ENCODE data around the gene TMEM184A.

TMEM184A gene

GRCh38 chr7:1537535-1538412 is 18.2 kb downstream of the TMEM184A start:
- H3K36me3 ChIP-seq: peaks cover 29 to 50% (median 34%) of the 10 kb centered on the region in 3 donors
- peak overlapping the region; percentile 62 to 76 for H3K4me3 ChIP-seq

GRCh38 chr7:1536743-1537534 is 19.1 kb downstream of the TMEM184A start:
- Histone ChIP-seq H3K4me3 (peak overlapping the region; percentile 62 to 76), H3K4me1 (peaks cover 21 to 74% (median 60%) of the 10 kb centered on the region in 4 donors), H3K36me3 (peaks cover 22 to 41% (median 25%) of the 10 kb centered on the region in 3 donors), H3K9me3 (no peaks in the 10 kb centered on the region), H3K27me3 (no peaks in the 10 kb centered on the region), H3K27ac (peak overlapping the region; percentile 99 to 100)
- DNase-seq: peak; percentile 97 to 99
- TF ChIP-seq CTCF (IDR thresholded peaks at IDR 0.05): peak in 1 of 2 experiments; percentile 5
- intact Hi-C loops (cut with DNase I; ENCODE audit: low total_unique reads): loop anchor here (2.0 kb wide), 1 partner anchor 32 kb away; the partner anchor contains the start of gene INTS1

More at GRCh38 chr7:1537535-1538412, 18.2 kb downstream of the TMEM184A start:
- Histone ChIP-seq H3K4me1 (peaks cover 21 to 69% (median 54%) of the 10 kb centered on the region in 4 donors), H3K27ac (peak overlapping the region; percentile 99 to 100), H3K9me3 (no peaks in the 10 kb centered on the region), H3K27me3 (no peaks in the 10 kb centered on the region)
- intact Hi-C loops (cut with DNase I; ENCODE audit: low total_unique reads): loop anchor here (2.0 kb wide), 1 partner anchor 33 kb away; the partner anchor contains the start of gene INTS1
- peak; percentile 95 to 99 for DNase-seq
- TF ChIP-seq CTCF (IDR thresholded peaks at IDR 0.05): no peak

- TF ChIP-seq CTCF (IDR thresholded peaks at IDR 0.05): no peak
- no peaks in the 10 kb centered on the region for H3K9me3 ChIP-seq
- peaks cover 21 to 76% (median 63%) of the 10 kb centered on the region in 4 donors for H3K4me1 ChIP-seq
- no peak for DNase-seq
- H3K4me3 ChIP-seq: peak overlapping the region; percentile 62 to 76
- H3K27ac ChIP-seq: peak overlapping the region; percentile 99 to 100
- intact Hi-C loops (cut with DNase I; ENCODE audit: low total_unique reads): loop anchor here (2.0 kb wide), 1 partner anchor 32 kb away; the partner anchor contains the start of gene INTS1
- peaks cover 20 to 36% (median 21%) of the 10 kb centered on the region in 3 donors for H3K36me3 ChIP-seq
- no peaks in the 10 kb centered on the region for H3K27me3 ChIP-seq
Measured at GRCh38 chr7:1536455-1536742, 19.6 kb downstream of the TMEM184A start.

- intact Hi-C loops (cut with DNase I; ENCODE audit: low total_unique reads): loop anchor here (2.0 kb wide), 1 partner anchor 31 kb away; the partner anchor contains the start of gene INTS1
- Histone ChIP-seq H3K4me1 (peaks cover 21 to 76% (median 63%) of the 10 kb centered on the region in 4 donors), H3K9me3 (no peaks in the 10 kb centered on the region), H3K4me3 (peak overlapping the region in 1 of 2 donors; percentile 76), H3K27me3 (no peaks in the 10 kb centered on the region), H3K27ac (peak overlapping the region; percentile 99 to 100), H3K36me3 (peaks cover 15 to 31% (median 15%) of the 10 kb centered on the region in 3 donors)
- peak in 1 of 2 donors; percentile 76 for DNase-seq
- no peak for TF ChIP-seq CTCF (IDR thresholded peaks at IDR 0.05)
Measured at GRCh38 chr7:1535701-1536454, 20.1 kb downstream of the TMEM184A start.

GRCh38 chr7:1535100-1535458 is 20.9 kb downstream of the TMEM184A start:
- intact Hi-C loops (cut with DNase I; ENCODE audit: low total_unique reads): no loop called here
- no peak for TF ChIP-seq CTCF (IDR thresholded peaks at IDR 0.05)
- Histone ChIP-seq H3K27me3 (no peaks in the 10 kb centered on the region), H3K4me3 (no peak overlapping the region), H3K36me3 (peaks cover 7 to 23% (median 7%) of the 10 kb centered on the region in 3 donors), H3K4me1 (peaks cover 21 to 74% (median 63%) of the 10 kb centered on the region in 4 donors), H3K27ac (peak overlapping the region; percentile 99 to 100), H3K9me3 (no peaks in the 10 kb centered on the region)
- DNase-seq: no peak

Measured in tibial artery (tissue), 4 donors.